ENCODE data around the gene IP6K2.

GRCh38 chr3:48708481-48708889, 8.5 kb downstream of the IP6K2 start:
- TF ChIP-seq ZNF274 (IDR thresholded peaks at IDR 0.05; ENCODE audit: low read depth, low read length) (no peak), YY1 (IDR thresholded peaks at IDR 0.05; ENCODE audit: insufficient read depth, insufficient read length) (no peak), SUZ12 (IDR thresholded peaks at IDR 0.05; ENCODE audit: extremely low read depth, insufficient read depth, insufficient read length) (no peak)
